HCT116 (cell line): ENCODE results near the gene PRKN. TPM values are rescaled to one million over a fixed set of nuclear protein-coding genes. Genes with fewer than 3 reads are reported as not detected.

Experiments used
- ATAC-seq: fragments of 200-7000 bp; cut with Tn5 transposase; 2 replicates; pipeline ENCODE4 v1.9.1; 2020; ENCODE audit warnings: mild to moderate bottlenecking, moderate library complexity
- BruUV-seq: library from RNA; stranded (reverse); fragments of 400-500 nt; replicated peaks from 2 replicates; lab custom pipeline; 2021; lab: Mats Ljungman, UMichigan
- CTCF ChIA-PET: fragments of 300-600 bp; sonication (Branson Sonifier 250); formaldehyde crosslinking; loops from one replicate; lab custom pipeline; 2021; ENCODE audit warnings: antibody characterized with exemption; lab: Charles Lee
- POLR2A ChIA-PET: fragments of 300-600, 350-600 bp; sonication (Branson Sonifier 250); formaldehyde crosslinking; loops from one replicate; lab custom pipeline; 2021; ENCODE audit warnings: antibody characterized with exemption; lab: Charles Lee
- RAD21 ChIA-PET, 2 experiments: fragments of 300-600 bp; sonication (Branson Sonifier 250); formaldehyde crosslinking; loops; one replicate each; lab custom pipeline; 2023; ENCODE audit warnings: low total read pairs in 2 of 2; ENCODE audit not compliant: uncharacterized antibody in 2 of 2, unreplicated experiment in 2 of 2, low non-redundant PET in 1 of 2; lab: Charles Lee
- DNase-seq: peaks from one replicate; pipeline ENCODE4 v3.0.0-alpha.2; 2010; ENCODE audit warnings: low read depth, low spot score
- H2AFZ ChIP-seq: fragments of 200-600 bp; shearing (Covaris generic), sonication (generic); 2 replicates; pipeline ENCODE4 v1.6.1; 2017; ENCODE audit warnings: low read depth, mixed run types, mixed read lengths, antibody characterized with exemption, low read length; ENCODE audit not compliant: poor library complexity, severe bottlenecking
- H3K27ac ChIP-seq: 2 replicates; pipeline ENCODE4 v1.5.1; 2012; ENCODE audit warnings: low read depth, low read length
- H3K27me3 ChIP-seq: fragments of 200-600 bp; sonication (generic); 2 replicates; pipeline ENCODE4 v1.6.1; 2016; ENCODE audit warnings: mixed run types, low read length, mixed read lengths; ENCODE audit not compliant: insufficient read depth
- H3K36me3 ChIP-seq, 2 experiments: fragments of 200-500 bp in 1 of 2; fragments of 200-600 bp in 1 of 2; sonication (Bioruptor generic) in 1 of 2; sonication (generic) in 1 of 2; 2 replicates each; pipeline versions ENCODE4 v1.5.1 to v1.6.1; 2014 to 2016; ENCODE audit warnings: low read length in 2 of 2, inconsistent platforms in 1 of 2, mixed read lengths in 1 of 2, mixed run types in 1 of 2; ENCODE audit not compliant: insufficient read depth in 2 of 2, control insufficient read depth in 1 of 2
- H3K4me1 ChIP-seq, 2 experiments: fragments of 200-600 bp in 1 of 2; sonication (generic) in 1 of 2; 2 replicates each; pipeline versions ENCODE4 v1.5.1 to v1.6.1; 2012 to 2017; ENCODE audit warnings: low read length in 2 of 2, inconsistent platforms in 1 of 2, mild to moderate bottlenecking in 1 of 2, mixed read lengths in 1 of 2, mixed run types in 1 of 2, moderate library complexity in 1 of 2; ENCODE audit not compliant: insufficient read depth in 2 of 2, control insufficient read depth in 1 of 2
- H3K4me2 ChIP-seq: fragments of 200-600 bp; sonication (generic); 2 replicates; pipeline ENCODE4 v1.6.1; 2017; ENCODE audit warnings: mixed run types, low read length, mixed read lengths
- H3K4me3 ChIP-seq, 2 experiments: fragments of 200-600 bp in 1 of 2; sonication (generic) in 1 of 2; replicated peaks in 1 of 2; 2 replicates each; pipeline ENCODE4 v1.5.1; 2011 to 2016; ENCODE audit warnings: low read length in 2 of 2, control low read depth in 1 of 2, low read depth in 1 of 2, mild to moderate bottlenecking in 1 of 2, mixed read lengths in 1 of 2, mixed run types in 1 of 2
- H3K79me2 ChIP-seq: fragments of 200-600 bp; sonication (generic); 2 replicates; pipeline ENCODE4 v1.6.1; 2017; ENCODE audit warnings: mild to moderate bottlenecking, mixed run types, low read length, moderate library complexity, mixed read lengths; ENCODE audit not compliant: insufficient read depth
- H3K9ac ChIP-seq: fragments of 200-600 bp; sonication (generic); 2 replicates; pipeline ENCODE4 v1.6.1; 2016; ENCODE audit warnings: low read length, mixed read lengths
- H3K9me2 ChIP-seq: fragments of 200-600 bp; sonication (generic), shearing (Covaris generic); 2 replicates; pipeline ENCODE4 v1.6.1; 2017; ENCODE audit warnings: mixed run types, mild to moderate bottlenecking, moderate library complexity; ENCODE audit not compliant: insufficient read depth
- H3K9me3 ChIP-seq, 2 experiments: fragments of 200-500 bp in 1 of 2; fragments of 200-600 bp in 1 of 2; sonication (Bioruptor generic) in 1 of 2; sonication (generic) in 1 of 2; 2 replicates each; pipeline ENCODE4 v1.6.1; 2014 to 2017; ENCODE audit warnings: low read length in 2 of 2, mixed read lengths in 2 of 2, inconsistent platforms in 1 of 2, low read depth in 1 of 2, mild to moderate bottlenecking in 1 of 2, mixed run types in 1 of 2, moderate library complexity in 1 of 2; ENCODE audit not compliant: control insufficient read depth in 1 of 2, insufficient read depth in 1 of 2
- H4K20me1 ChIP-seq: fragments of 200-600 bp; sonication (generic), shearing (Covaris generic); 2 replicates; pipeline ENCODE4 v1.6.1; 2017; ENCODE audit warnings: mixed run types, mild to moderate bottlenecking, moderate library complexity; ENCODE audit not compliant: insufficient read depth
- CBX3 ChIP-seq: IDR thresholded peaks from 2 replicates; pipeline ENCODE4 v1.6.1; 2012; ENCODE audit warnings: low read depth
- CEBPB ChIP-seq: IDR thresholded peaks from 2 replicates; pipeline ENCODE4 v1.6.1; 2012; ENCODE audit warnings: low read depth
- EGR1 ChIP-seq: IDR thresholded peaks from 2 replicates; pipeline ENCODE4 v1.6.1; 2012; ENCODE audit warnings: low read depth
- ELF1 ChIP-seq: IDR thresholded peaks from 2 replicates; pipeline ENCODE4 v1.6.1; 2012; ENCODE audit warnings: low read depth, borderline replicate concordance
- EZH2phosphoT487 ChIP-seq: fragments of 200-600 bp; IDR thresholded peaks from 2 replicates; pipeline ENCODE4 v1.6.1; 2018; ENCODE audit warnings: antibody characterized with exemption, borderline replicate concordance
- FOSL1 ChIP-seq: IDR thresholded peaks from 2 replicates; pipeline ENCODE4 v1.6.1; 2012; ENCODE audit warnings: low read depth
- JUND ChIP-seq: IDR thresholded peaks from 2 replicates; pipeline ENCODE4 v1.6.1; 2012
- MAX ChIP-seq: IDR thresholded peaks from 2 replicates; pipeline ENCODE4 v1.6.1; 2012
- POLR2AphosphoS5 ChIP-seq: IDR thresholded peaks from 2 replicates; pipeline ENCODE4 v1.6.1; 2011; ENCODE audit warnings: mild to moderate bottlenecking, low read depth, low read length, moderate library complexity
- REST ChIP-seq: IDR thresholded peaks from 2 replicates; pipeline ENCODE4 v1.6.1; 2012; ENCODE audit warnings: low read depth
- SP1 ChIP-seq: IDR thresholded peaks from 2 replicates; pipeline ENCODE4 v1.6.1; 2012; ENCODE audit warnings: low read depth
- SRF ChIP-seq: IDR thresholded peaks from 2 replicates; pipeline ENCODE4 v1.6.1; 2012; ENCODE audit warnings: low read depth
- YY1 ChIP-seq: IDR thresholded peaks from 2 replicates; pipeline ENCODE4 v1.6.1; 2011; ENCODE audit warnings: low read length, low read depth, moderate library complexity, mild to moderate bottlenecking; ENCODE audit not compliant: insufficient replicate concordance; ENCODE audit errors: extremely low read depth
- ZBTB33 ChIP-seq: IDR thresholded peaks from 2 replicates; pipeline ENCODE4 v1.6.1; 2011; ENCODE audit warnings: mild to moderate bottlenecking, low read length, moderate library complexity; ENCODE audit not compliant: insufficient replicate concordance; ENCODE audit errors: extremely low read depth
- ZFX ChIP-seq: fragments of 450-650 bp; IDR thresholded peaks from 2 replicates; pipeline ENCODE4 v1.6.1; 2017
- ZNF274 ChIP-seq: fragments of 200-500 bp; sonication (Bioruptor generic); IDR thresholded peaks from 2 replicates; pipeline ENCODE4 v1.6.1; 2014; ENCODE audit warnings: mild to moderate bottlenecking, low read depth, low read length, inconsistent platforms
- intact Hi-C: fragments of 100-400 bp; cut with micrococcal nuclease; formaldehyde crosslinking; loops from 2 replicates; pipeline ENCODE4 v1.10.0; 2022
- total RNA-seq: library from RNA; stranded (reverse); gene quantifications from one replicate; pipeline ENCODE4 v1.2.1, GENCODE V29; 2021; ENCODE audit not compliant: unreplicated experiment
- TF ChIP-seq, protein P1 (sequence below): IDR thresholded peaks from 2 replicates; pipeline ENCODE4 v1.6.1; 2012

PRKN gene
- total RNA-seq, 1 experiment from 2014 or later, result 2.6 TPM

DNA sequence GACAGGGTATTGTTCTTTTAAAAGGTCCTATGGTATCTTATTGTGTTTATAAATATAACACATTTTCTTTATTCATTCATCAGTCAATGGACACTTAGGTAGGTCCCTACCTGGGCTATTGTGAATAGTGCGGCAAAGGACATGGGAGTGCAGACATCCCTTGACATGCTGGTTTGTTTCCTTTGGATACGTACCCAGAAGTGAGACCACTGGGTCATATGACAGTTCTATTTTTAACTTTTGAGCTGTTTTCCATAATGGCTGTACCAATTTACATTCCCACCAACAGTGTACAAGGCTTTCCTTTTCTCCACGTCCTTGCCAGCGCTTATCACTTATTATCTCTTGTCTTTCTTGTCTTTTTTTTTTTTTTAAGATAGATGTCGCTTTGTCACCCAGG, 627.5 kb downstream of the PRKN start:
- Histone ChIP-seq H2AFZ (peak overlapping the region; percentile 55), H3K4me3 (no peak overlapping the region), H3K9ac (no peak overlapping the region), H3K4me1 (peaks cover 10 to 13% of the 10 kb centered on the region in 2 experiments), H3K9me3 (no peaks in the 10 kb centered on the region), H4K20me1 (no peaks in the 10 kb centered on the region), H3K27ac (no peak overlapping the region), H3K4me2 (peak overlapping the region; percentile 43), H3K27me3 (no peaks in the 10 kb centered on the region), H3K9me2 (no peaks in the 10 kb centered on the region), H3K79me2 (no peaks in the 10 kb centered on the region), H3K36me3 (no peaks in the 10 kb centered on the region)
- intact Hi-C loops, result no loop called here
- no peak for ATAC-seq
- CTCF ChIA-PET, result no interaction called here
- RAD21 ChIA-PET, result no interaction called here
- no peak for DNase-seq
- no peak for TF ChIP-seq EZH2phosphoT487
- no peak for TF ChIP-seq CEBPB
- TF ChIP-seq FOSL1, result no peak
- no peak for TF ChIP-seq REST
- no peak for TF ChIP-seq SRF
- no peak for TF ChIP-seq ZFX
- BruUV-seq, result TSS peak; percentile 98
- POLR2A ChIA-PET, result no interaction called here

- Histone ChIP-seq H4K20me1 (no peaks in the 10 kb centered on the region), H3K4me3 (no peak overlapping the region), H3K36me3 (no peaks in the 10 kb centered on the region), H3K27me3 (no peaks in the 10 kb centered on the region), H3K27ac (no peak overlapping the region), H2AFZ (peak overlapping the region; percentile 55), H3K9me3 (no peaks in the 10 kb centered on the region), H3K79me2 (no peaks in the 10 kb centered on the region), H3K9me2 (no peaks in the 10 kb centered on the region), H3K9ac (no peak overlapping the region), H3K4me1 (peaks cover 10 to 13% of the 10 kb centered on the region in 2 experiments), H3K4me2 (peak overlapping the region; percentile 43)
- ATAC-seq, result peak; percentile 63
- POLR2A ChIA-PET, result no interaction called here
- intact Hi-C loops, result no loop called here
- no TSS peak for BruUV-seq
- CTCF ChIA-PET, result no interaction called here
- RAD21 ChIA-PET, result no interaction called here
- peak; percentile 81 for DNase-seq
- TF ChIP-seq CBX3 (peak; percentile 95), CEBPB (peak; percentile 100), ELF1 (no peak), YY1 (no peak), MAX (peak; percentile 59; the same call in 1 of the 2 replicates), ZBTB33 (no peak), SP1 (peak; percentile 94), EGR1 (peak; percentile 99), FOSL1 (peak; percentile 94), ZNF274 (no peak), JUND (peak; percentile 96), POLR2AphosphoS5 (peak; percentile 57; the same call in 1 of the 2 replicates)
- TF ChIP-seq, protein P1, sequence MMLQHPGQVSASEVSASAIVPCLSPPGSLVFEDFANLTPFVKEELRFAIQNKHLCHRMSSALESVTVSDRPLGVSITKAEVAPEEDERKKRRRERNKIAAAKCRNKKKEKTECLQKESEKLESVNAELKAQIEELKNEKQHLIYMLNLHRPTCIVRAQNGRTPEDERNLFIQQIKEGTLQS, result peak; percentile 84
Measured at GRCh38 chr6:162099685-162100084, 627.9 kb downstream of the PRKN start.
